Measurements from ENCODE around the gene GABRG3. TPM values are rescaled to one million over a fixed set of nuclear protein-coding genes. Genes with fewer than 3 reads are reported as not detected.

GABRG3 gene
- total RNA-seq, 2 experiments from 2014 or later, result not detected

DNA sequence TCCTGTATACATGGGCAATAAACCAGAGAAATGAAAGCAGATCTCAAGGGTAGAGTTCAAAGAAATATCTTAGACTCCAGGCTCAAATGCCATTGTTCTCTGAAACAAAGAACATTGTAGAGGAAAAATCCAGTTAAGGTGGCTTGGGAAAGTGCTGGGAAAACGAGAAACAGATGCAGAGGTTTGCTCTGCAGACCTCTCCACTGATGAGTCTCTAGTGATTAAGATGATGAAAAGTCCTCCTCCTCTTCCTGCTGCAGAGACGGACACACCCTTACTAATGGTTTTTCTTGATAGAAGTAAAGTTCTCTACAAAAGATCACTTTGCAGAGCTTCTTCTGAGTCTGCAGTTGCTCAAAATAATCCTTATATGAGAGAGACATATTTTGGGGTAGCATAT, 264.7 kb downstream of the GABRG3 start:
- no peak for DNase-seq
- H3K4me1 Mint-ChIP-seq (ENCODE audit: low read depth), result no peaks in the 10 kb centered on the region

DNA sequence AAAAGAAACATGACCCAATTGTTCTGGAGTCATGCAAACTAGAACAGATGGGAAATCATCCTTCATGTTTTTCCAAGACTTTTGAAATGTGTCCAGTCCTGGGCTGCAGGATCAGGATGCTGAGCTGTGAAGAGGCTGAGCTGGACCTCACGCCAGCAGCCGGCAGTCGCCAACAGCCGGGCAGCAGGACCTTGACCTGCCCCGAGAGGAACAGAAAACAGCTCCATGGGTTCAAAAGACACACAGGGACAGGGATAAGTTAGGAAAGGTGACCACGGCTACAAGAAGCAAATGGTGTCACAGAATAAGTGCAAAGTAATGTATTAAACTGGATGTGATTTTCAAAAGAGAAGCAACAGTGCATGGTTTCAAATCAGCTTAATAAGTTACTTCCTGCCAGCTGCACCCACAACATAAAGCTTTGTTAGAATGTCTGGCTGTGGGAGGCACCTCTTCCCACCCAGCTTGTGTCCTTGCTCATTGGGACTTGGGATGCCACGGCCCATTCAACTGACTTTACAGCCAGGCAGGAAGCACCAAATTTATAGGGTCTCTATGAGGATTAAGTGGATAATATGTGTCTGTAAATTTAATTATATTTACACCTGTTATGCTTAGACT, 266.4 kb downstream of the GABRG3 start:
- H3K4me3 Mint-ChIP-seq, result no peak overlapping the region
- no peaks in the 10 kb centered on the region for H3K27me3 Mint-ChIP-seq
- ATAC-seq (ENCODE audit: poor library complexity), result no peak
- ChIA-PET POLR2A (no interaction called here), CTCF (no interaction called here)
- no peak overlapping the region for H3K27ac Mint-ChIP-seq
- no peaks in the 10 kb centered on the region for H3K9me3 Mint-ChIP-seq
- intact Hi-C loops (cut with DNase I, micrococcal nuclease), result no loop called here
- no peak for TF ChIP-seq CTCF (IDR thresholded peaks at IDR 0.05)
- Histone ChIP-seq H3K4me1 (ENCODE audit: insufficient read depth, low read length) (no peaks in the 10 kb centered on the region), H3K27ac (ENCODE audit: low read depth in 1 of 2, low read length in 2 of 2) (no peak overlapping the region), H3K9me3 (ENCODE audit: control insufficient read depth in 1 of 2, insufficient read depth in 1 of 2, low read length in 2 of 2) (peaks cover 0 to 14% of the 10 kb centered on the region in 2 experiments), H3K27me3 (ENCODE audit: control insufficient read depth in 1 of 2, insufficient read depth in 2 of 2, low read length in 2 of 2) (no peaks in the 10 kb centered on the region), H3K4me3 (ENCODE audit: low read length) (no peak overlapping the region), H3K36me3 (ENCODE audit: insufficient read depth, low read length) (no peaks in the 10 kb centered on the region)
- H3K36me3 Mint-ChIP-seq (ENCODE audit: low read depth), result no peaks in the 10 kb centered on the region
- DNase-seq, result no peak
- no peaks in the 10 kb centered on the region for H3K4me1 Mint-ChIP-seq (ENCODE audit: low read depth)

More for the DNA sequence above, 264.7 kb downstream of the GABRG3 start:
- POLR2A ChIA-PET, result no interaction called here
- H3K27me3 ChIP-seq (ENCODE audit: control insufficient read depth in 1 of 2, insufficient read depth in 2 of 2, low read length in 2 of 2), result no peaks in the 10 kb centered on the region
- Mint-ChIP-seq H3K27ac (no peak overlapping the region), H3K9me3 (no peaks in the 10 kb centered on the region), H3K27me3 (no peaks in the 10 kb centered on the region), H3K36me3 (ENCODE audit: low read depth) (no peaks in the 10 kb centered on the region), H3K4me3 (no peak overlapping the region)
- CTCF ChIA-PET, result no interaction called here
- no peak overlapping the region for H3K4me3 ChIP-seq (ENCODE audit: low read length)
- intact Hi-C loops (cut with DNase I, micrococcal nuclease), result no loop called here
- no peaks in the 10 kb centered on the region for H3K36me3 ChIP-seq (ENCODE audit: insufficient read depth, low read length)
- H3K4me1 ChIP-seq (ENCODE audit: insufficient read depth, low read length), result no peaks in the 10 kb centered on the region
- TF ChIP-seq CTCF (IDR thresholded peaks at IDR 0.05), result no peak
- no peak for ATAC-seq (ENCODE audit: poor library complexity)
- peaks cover 0 to 14% of the 10 kb centered on the region in 2 experiments for H3K9me3 ChIP-seq (ENCODE audit: control insufficient read depth in 1 of 2, insufficient read depth in 1 of 2, low read length in 2 of 2)
- H3K27ac ChIP-seq (ENCODE audit: low read depth in 1 of 2, low read length in 2 of 2), result no peak overlapping the region

GRCh38 chr15:27238209-27238608, 267.2 kb downstream of the GABRG3 start:
- no peak overlapping the region for H3K27ac Mint-ChIP-seq
- TF ChIP-seq CTCF (IDR thresholded peaks at IDR 0.05), result no peak
- H3K4me3 ChIP-seq (ENCODE audit: low read length), result no peak overlapping the region
- H3K36me3 ChIP-seq (ENCODE audit: insufficient read depth, low read length), result no peaks in the 10 kb centered on the region
- no peaks in the 10 kb centered on the region for H3K27me3 ChIP-seq (ENCODE audit: control insufficient read depth in 1 of 2, insufficient read depth in 2 of 2, low read length in 2 of 2)
- H3K4me3 Mint-ChIP-seq, result no peak overlapping the region
- H3K36me3 Mint-ChIP-seq (ENCODE audit: low read depth), result no peaks in the 10 kb centered on the region
- H3K27me3 Mint-ChIP-seq, result no peaks in the 10 kb centered on the region
- no peak for ATAC-seq (ENCODE audit: poor library complexity)
- DNase-seq, result no peak
- no peaks in the 10 kb centered on the region for H3K4me1 Mint-ChIP-seq (ENCODE audit: low read depth)
- H3K27ac ChIP-seq (ENCODE audit: low read depth in 1 of 2, low read length in 2 of 2), result no peak overlapping the region
- intact Hi-C loops (cut with DNase I, micrococcal nuclease), result no loop called here
- ChIA-PET POLR2A (no interaction called here), CTCF (no interaction called here)
- peaks cover 3% of the 10 kb centered on the region for H3K9me3 Mint-ChIP-seq
- H3K9me3 ChIP-seq (ENCODE audit: control insufficient read depth in 1 of 2, insufficient read depth in 1 of 2, low read length in 2 of 2), result peaks cover 0 to 10% of the 10 kb centered on the region in 2 experiments
- H3K4me1 ChIP-seq (ENCODE audit: insufficient read depth, low read length), result no peaks in the 10 kb centered on the region

Measured in CD4-positive, alpha-beta T cell (primary cell).